ENCODE measurements around the gene CUL7. TPM values are rescaled to one million over a fixed set of nuclear protein-coding genes. Genes with fewer than 3 reads are reported as not detected.
A peak's percentile ranks its signal among the peaks of the same experiment; 100 is the strongest.

Gene CUL7
- total RNA-seq, 2 experiments from 2014 or later: 13.9 TPM

DNA sequence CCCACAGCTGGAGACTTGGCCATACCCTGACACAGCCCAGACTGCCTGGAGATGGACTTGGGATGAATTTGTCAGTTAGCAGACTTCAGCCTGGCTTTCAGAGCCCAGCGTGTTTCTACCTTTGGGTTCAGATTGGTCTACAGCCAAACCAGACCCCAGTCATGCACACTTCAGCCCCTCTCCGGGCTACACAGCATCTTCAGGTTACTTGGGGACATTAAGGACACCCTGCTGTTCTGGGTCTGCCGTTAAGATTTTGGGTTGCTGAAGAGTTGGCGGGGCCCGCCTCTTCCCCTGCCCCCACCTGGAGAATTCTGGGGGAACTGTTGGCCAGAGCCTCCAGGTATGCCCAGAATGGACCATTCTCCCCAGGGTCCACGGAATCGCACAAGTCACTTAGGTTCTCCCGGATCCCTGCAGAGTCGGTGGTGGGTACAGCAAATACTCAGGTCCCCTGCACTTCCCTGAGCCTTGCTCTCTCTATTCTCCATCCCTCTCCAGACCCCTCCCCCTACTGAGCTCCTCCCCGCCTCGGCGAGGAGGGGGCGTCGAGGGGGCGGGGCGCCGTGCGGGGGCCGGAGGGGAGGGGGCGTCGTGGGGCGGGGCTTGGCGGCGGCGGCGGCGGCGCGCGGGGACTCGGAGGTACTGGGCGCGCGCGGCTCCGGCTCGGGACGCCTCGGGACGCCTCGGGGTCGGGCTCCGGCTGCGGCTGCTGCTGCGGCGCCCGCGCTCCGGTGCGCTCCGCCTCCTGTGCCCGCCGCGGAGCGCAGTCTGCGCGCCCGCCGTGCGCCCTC, 22.2 kb upstream of the CUL7 start, which contains the start of gene PTK7:
TSS of gene PTK7 (plus strand) at position 645 of the 794 bp plus-strand sequence. CDS start 175 bp downstream, outside the sequence.
- TF ChIP-seq CTCF (IDR thresholded peaks at IDR 0.05): no peak
- POLR2A ChIA-PET: interaction anchor here (0.6 to 1.6 kb wide), 5 partner anchors 17 to 381 kb away, joined by 3 to 8 read pairs (median 3); partner anchors contain the start of genes CUL7, KLC4 and MRPL2
- Mint-ChIP-seq H3K27ac (no peak within 1 kb of the TSS), H3K36me3 (ENCODE audit: low read depth) (peaks cover 6% of the 10 kb centered on the region), H3K4me3 (peak within 1 kb of the TSS; percentile 61), H3K9me3 (no peaks in the 10 kb centered on the region), H3K27me3 (peaks cover 10% of the 10 kb centered on the region), H3K4me1 (ENCODE audit: low read depth) (peaks cover 2% of the 10 kb centered on the region)
- intact Hi-C loops (cut with micrococcal nuclease): no loop called here
- ATAC-seq (peak; percentile 80), DNase-seq (peak; percentile 39)
- CTCF ChIA-PET: interaction anchor here (0.8 to 2.1 kb wide), 5 partner anchors 67 to 177 kb away, joined by 4 to 17 read pairs (median 6); partner anchors contain the start of gene DNPH1

DNA sequence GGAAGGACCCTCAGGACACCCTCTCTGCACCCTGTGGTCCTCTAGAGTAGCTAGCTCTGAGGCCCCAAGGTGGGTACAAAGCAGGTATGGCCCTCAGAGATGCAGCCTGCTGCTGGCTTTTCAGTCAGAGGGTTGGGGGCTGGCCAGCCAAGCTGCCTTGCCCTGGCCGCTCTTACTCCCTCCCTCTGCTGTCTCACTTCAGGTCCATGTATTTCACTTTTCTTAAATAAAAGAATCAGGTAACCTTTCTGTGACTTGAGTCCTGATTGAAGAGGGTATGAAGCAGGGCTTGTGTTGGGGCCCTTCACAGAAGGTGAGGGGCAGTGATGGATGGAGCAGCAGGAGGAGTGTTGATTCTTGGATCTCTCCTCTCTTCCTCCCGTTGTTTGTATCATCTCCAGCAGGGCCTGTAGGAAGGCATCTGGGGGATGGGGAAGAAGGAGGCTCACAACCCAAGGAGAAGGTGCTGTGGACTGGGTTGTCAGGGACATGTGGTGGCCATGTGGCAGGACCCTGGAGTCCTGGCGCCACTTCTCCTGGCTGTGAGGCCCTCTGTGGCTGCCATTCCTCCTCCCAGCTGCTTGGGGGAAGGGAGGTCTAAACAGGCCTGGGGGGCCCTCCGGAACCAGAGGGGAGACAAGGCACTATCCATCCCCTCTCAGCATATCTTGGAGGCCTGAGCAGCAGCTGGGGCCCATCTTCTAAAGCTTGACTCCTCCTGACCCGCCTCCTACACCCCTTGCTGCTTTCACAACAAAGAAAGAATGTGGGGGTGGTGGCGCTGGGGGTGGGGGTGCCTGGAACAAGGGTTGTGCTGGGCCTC, 21.4 kb upstream of the CUL7 start:
- ATAC-seq (no peak), DNase-seq (peak; percentile 21)
- ChIA-PET CTCF (interaction anchor here (0.8 to 1.8 kb wide), 3 partner anchors 68 to 176 kb away, joined by 4 to 9 read pairs (median 6); no protein-coding TSS in a partner anchor), POLR2A (no interaction called here)
- H3K4me3 Mint-ChIP-seq: peak overlapping the region; percentile 54
- no peak for TF ChIP-seq CTCF (IDR thresholded peaks at IDR 0.05)
- H3K27ac Mint-ChIP-seq: no peak overlapping the region
- H3K36me3 Mint-ChIP-seq (ENCODE audit: low read depth): peaks cover 6% of the 10 kb centered on the region
- H3K9me3 Mint-ChIP-seq: no peaks in the 10 kb centered on the region
- peaks cover 10% of the 10 kb centered on the region for H3K27me3 Mint-ChIP-seq
- intact Hi-C loops (cut with micrococcal nuclease): no loop called here
- peaks cover 2% of the 10 kb centered on the region for H3K4me1 Mint-ChIP-seq (ENCODE audit: low read depth)

DNA sequence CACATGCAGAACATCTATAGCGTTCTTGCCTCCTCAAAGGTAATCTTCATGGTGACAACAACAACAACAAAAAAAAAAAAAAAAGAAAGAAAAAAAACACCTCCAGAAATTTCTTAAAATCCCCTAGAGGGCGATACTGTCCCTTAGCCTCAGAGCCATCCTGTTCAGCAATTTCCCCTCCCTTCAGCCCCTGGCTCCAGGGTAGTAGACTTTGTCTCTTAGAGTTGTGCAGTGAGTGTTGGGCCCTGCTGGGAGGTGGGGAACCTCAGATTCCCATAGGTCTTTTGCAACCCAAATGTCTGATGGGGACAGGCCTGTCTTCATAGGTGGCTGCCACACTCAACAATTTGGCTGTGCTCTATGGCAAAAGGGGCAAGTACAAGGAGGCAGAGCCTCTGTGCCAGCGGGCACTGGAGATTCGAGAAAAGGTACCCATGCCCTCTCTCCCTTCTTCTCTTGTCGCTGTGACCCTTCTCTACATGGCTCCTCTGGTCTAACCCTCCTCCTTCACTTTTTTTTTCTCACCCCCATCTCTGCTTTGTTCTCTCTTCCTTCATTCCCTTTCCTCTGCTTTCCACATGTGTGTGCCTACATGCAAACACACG, 16.5 kb upstream of the CUL7 start:
- no peaks in the 10 kb centered on the region for H3K27me3 Mint-ChIP-seq
- no peaks in the 10 kb centered on the region for H3K9me3 Mint-ChIP-seq
- no peaks in the 10 kb centered on the region for H3K4me1 Mint-ChIP-seq (ENCODE audit: low read depth)
- no peak overlapping the region for H3K4me3 Mint-ChIP-seq
- intact Hi-C loops (cut with micrococcal nuclease): loop anchor here (2.0 kb wide), 1 partner anchor 73 kb away; no protein-coding TSS in a partner anchor
- no peak overlapping the region for H3K27ac Mint-ChIP-seq
- ATAC-seq: peak; percentile 85
- H3K36me3 Mint-ChIP-seq (ENCODE audit: low read depth): peaks cover 6% of the 10 kb centered on the region
- DNase-seq: peak; percentile 45
- POLR2A ChIA-PET: no interaction called here
- CTCF ChIA-PET: interaction anchor here (0.7 to 3.3 kb wide), 5 partner anchors 9 to 73 kb away, joined by 3 to 26 read pairs (median 3); partner anchors contain the start of gene RRP36
- peak; percentile 79 for TF ChIP-seq CTCF (IDR thresholded peaks at IDR 0.05)

DNA sequence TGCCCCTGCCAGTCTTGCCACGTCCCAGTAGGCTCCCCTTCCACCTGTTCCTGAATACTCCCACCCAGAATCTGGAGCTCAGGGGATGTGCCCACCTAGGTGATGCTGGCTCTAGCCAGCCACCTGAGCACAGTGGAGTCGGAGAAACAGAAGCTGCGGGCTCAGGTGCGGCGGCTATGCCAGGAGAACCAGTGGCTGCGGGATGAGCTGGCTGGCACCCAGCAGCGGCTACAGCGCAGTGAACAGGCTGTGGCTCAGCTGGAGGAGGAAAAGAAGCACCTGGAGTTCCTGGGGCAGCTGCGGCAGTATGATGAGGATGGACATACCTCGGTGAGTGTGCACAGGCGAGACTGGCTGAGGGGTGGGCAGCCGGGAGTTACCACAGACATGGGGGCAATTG, 9.2 kb upstream of the CUL7 start:
- intact Hi-C loops (cut with micrococcal nuclease): no loop called here
- Mint-ChIP-seq H3K36me3 (ENCODE audit: low read depth) (peaks cover 13% of the 10 kb centered on the region), H3K27me3 (no peaks in the 10 kb centered on the region), H3K9me3 (no peaks in the 10 kb centered on the region), H3K27ac (no peak overlapping the region), H3K4me1 (ENCODE audit: low read depth) (peaks cover 28% of the 10 kb centered on the region), H3K4me3 (no peak overlapping the region)
- no peak for DNase-seq
- TF ChIP-seq CTCF (IDR thresholded peaks at IDR 0.05): no peak
- POLR2A ChIA-PET: interaction anchor here (0.7 to 1.0 kb wide), 3 partner anchors 14 to 157 kb away, joined by 3 read pairs; no protein-coding TSS in a partner anchor
- no peak for ATAC-seq
- CTCF ChIA-PET: interaction anchor here (1.8 kb wide), 1 partner anchor 81 kb away, joined by 8 read pairs; no protein-coding TSS in a partner anchor

Measured in activated CD8-positive, alpha-beta T cell treated with anti-CD3 and anti-CD28 coated beads for 36 hours (primary cell).